GM12891 (cell line): ENCODE results near the gene MGMT.

Experiments used
- DNase-seq: peaks from one replicate; pipeline ENCODE4 v3.0.0; 2011; ENCODE audit warnings: low spot score; ENCODE audit not compliant: insufficient read length
- FAIRE-seq: peaks from 2 replicates; lab custom pipeline; 2011; peaks lifted over from hg19 to GRCh38; lab: Jason Lieb, UNC
- PAX5 ChIP-seq: IDR thresholded peaks from 2 replicates; pipeline ENCODE4 v1.6.1; 2011; ENCODE audit warnings: low read length, moderate library complexity, mild to moderate bottlenecking; ENCODE audit not compliant: insufficient read depth, severe bottlenecking
- POLR2A ChIP-seq: IDR thresholded peaks from 2 replicates; pipeline ENCODE4 v1.6.1; 2011; ENCODE audit warnings: low read depth, low read length, control low read depth
- POLR2AphosphoS5 ChIP-seq: IDR thresholded peaks from 2 replicates; pipeline ENCODE4 v1.6.1; 2011; ENCODE audit warnings: low read depth, low read length, control low read depth
- POU2F2 ChIP-seq: IDR thresholded peaks from 2 replicates; pipeline ENCODE4 v1.6.1; 2011; ENCODE audit warnings: low read depth, mild to moderate bottlenecking, control low read depth, low read length, moderate library complexity
- SPI1 ChIP-seq: IDR thresholded peaks from 2 replicates; pipeline ENCODE4 v1.6.1; 2011; ENCODE audit warnings: low read depth, low read length, control low read depth
- TAF1 ChIP-seq: IDR thresholded peaks from 2 replicates; pipeline ENCODE4 v1.6.1; 2011; ENCODE audit warnings: low read depth, low read length, control low read depth

Gene MGMT

GRCh38 chr10:129790715-129791446 is 323.8 kb downstream of the MGMT start:
- no peak for DNase-seq
- no peak for TF ChIP-seq POLR2AphosphoS5
- no peak for TF ChIP-seq POU2F2
- TF ChIP-seq TAF1 = no peak
- TF ChIP-seq POLR2A = no peak
- TF ChIP-seq SPI1 = no peak
- no peak for TF ChIP-seq PAX5
- FAIRE-seq = no peak

GRCh38 chr10:129792141-129792540 is 325.1 kb downstream of the MGMT start:
- FAIRE-seq (no peak), DNase-seq (no peak)
- TF ChIP-seq POU2F2 (no peak), POLR2AphosphoS5 (no peak), PAX5 (no peak), TAF1 (no peak), POLR2A (no peak), SPI1 (no peak)

- FAIRE-seq (peak; percentile 69), DNase-seq (no peak)
- TF ChIP-seq SPI1 = no peak
- no peak for TF ChIP-seq POU2F2
Observed at GRCh38 chr10:129792864-129793263, 325.8 kb downstream of the MGMT start.

- no peak for TF ChIP-seq POLR2A
- TF ChIP-seq TAF1 = no peak
- no peak for TF ChIP-seq SPI1
- no peak for TF ChIP-seq POU2F2
- TF ChIP-seq POLR2AphosphoS5 = no peak
- no peak for TF ChIP-seq PAX5
- FAIRE-seq = no peak
- no peak for DNase-seq
Observed at GRCh38 chr10:129793479-129793878, 326.4 kb downstream of the MGMT start.

GRCh38 chr10:129793996-129794395 is 327.0 kb downstream of the MGMT start:
- TF ChIP-seq POLR2A (no peak), POU2F2 (no peak), SPI1 (no peak), PAX5 (no peak), POLR2AphosphoS5 (no peak), TAF1 (no peak)
- DNase-seq = no peak
- FAIRE-seq = no peak

GRCh38 chr10:129796710-129797420 is 329.8 kb downstream of the MGMT start:
- TF ChIP-seq POU2F2 = no peak
- DNase-seq = no peak
- FAIRE-seq = no peak

GRCh38 chr10:129799942-129800341 is 332.9 kb downstream of the MGMT start:
- FAIRE-seq (no peak), DNase-seq (no peak)
- no peak for TF ChIP-seq PAX5
- no peak for TF ChIP-seq POU2F2
- no peak for TF ChIP-seq SPI1

- no peak for DNase-seq
- TF ChIP-seq POU2F2 (no peak), PAX5 (no peak), POLR2AphosphoS5 (no peak), POLR2A (no peak), TAF1 (no peak), SPI1 (no peak)
- FAIRE-seq = no peak
Observed at GRCh38 chr10:129800796-129801340, 333.8 kb downstream of the MGMT start.

- FAIRE-seq (no peak), DNase-seq (no peak)
- TF ChIP-seq PAX5 (no peak), POLR2AphosphoS5 (no peak), SPI1 (no peak), TAF1 (no peak)
Observed at GRCh38 chr10:129807211-129807610, 340.2 kb downstream of the MGMT start.

- TF ChIP-seq POLR2A = no peak
- TF ChIP-seq TAF1 = no peak
- no peak for TF ChIP-seq POU2F2
- no peak for TF ChIP-seq SPI1
- no peak for TF ChIP-seq POLR2AphosphoS5
- no peak for FAIRE-seq
Observed at GRCh38 chr10:129808092-129808983, 341.3 kb downstream of the MGMT start.

More at GRCh38 chr10:129808092-129808983, 341.3 kb downstream of the MGMT start:
- no peak for DNase-seq
